Measurements from ENCODE around the gene SENP7.

SENP7 gene

DNA sequence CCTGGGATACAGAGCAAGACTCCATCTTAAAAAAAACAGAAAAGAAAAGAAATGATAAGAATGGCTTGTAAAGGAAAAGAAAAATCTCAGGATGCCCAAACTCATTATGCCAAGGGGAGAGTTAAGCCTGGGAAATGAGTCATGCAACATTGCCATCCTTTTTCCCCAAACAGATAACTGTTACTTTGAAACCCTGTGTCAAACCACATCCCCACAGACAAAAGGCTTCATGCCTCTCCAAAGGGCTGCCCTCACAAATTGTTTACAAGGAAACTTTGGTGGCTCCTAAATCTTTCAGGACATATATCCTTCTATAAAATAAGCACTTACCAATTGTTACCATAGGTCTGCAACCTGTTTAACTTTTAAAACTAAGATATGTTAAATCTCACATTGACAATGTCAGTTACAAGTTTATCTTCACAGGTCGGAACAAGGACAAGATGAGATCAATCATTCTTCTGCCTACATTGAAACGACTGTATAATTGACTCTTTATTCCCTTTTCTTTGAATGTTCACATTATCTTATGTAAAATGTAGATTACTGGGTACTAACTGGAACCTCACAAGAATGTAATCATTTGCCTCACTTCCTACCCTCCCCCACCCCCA is 18.6 kb upstream of the SENP7 start:
- no peaks in the 10 kb centered on the region for H3K4me1 ChIP-seq (ENCODE audit: low read depth, poor library complexity, severe bottlenecking)
- no peak overlapping the region for H3K4me3 ChIP-seq (IDR thresholded peaks at IDR 0.05; ENCODE audit: insufficient read depth, low read depth, low read length)
- no peak overlapping the region for H3K4me2 ChIP-seq
- no peak overlapping the region for H2AFZ ChIP-seq (ENCODE audit: low read depth)
- H3K27me3 ChIP-seq (ENCODE audit: insufficient read depth, low read depth): no peaks in the 10 kb centered on the region
- H3K36me3 ChIP-seq (ENCODE audit: insufficient read depth): no peaks in the 10 kb centered on the region
- TF ChIP-seq, protein P1, sequence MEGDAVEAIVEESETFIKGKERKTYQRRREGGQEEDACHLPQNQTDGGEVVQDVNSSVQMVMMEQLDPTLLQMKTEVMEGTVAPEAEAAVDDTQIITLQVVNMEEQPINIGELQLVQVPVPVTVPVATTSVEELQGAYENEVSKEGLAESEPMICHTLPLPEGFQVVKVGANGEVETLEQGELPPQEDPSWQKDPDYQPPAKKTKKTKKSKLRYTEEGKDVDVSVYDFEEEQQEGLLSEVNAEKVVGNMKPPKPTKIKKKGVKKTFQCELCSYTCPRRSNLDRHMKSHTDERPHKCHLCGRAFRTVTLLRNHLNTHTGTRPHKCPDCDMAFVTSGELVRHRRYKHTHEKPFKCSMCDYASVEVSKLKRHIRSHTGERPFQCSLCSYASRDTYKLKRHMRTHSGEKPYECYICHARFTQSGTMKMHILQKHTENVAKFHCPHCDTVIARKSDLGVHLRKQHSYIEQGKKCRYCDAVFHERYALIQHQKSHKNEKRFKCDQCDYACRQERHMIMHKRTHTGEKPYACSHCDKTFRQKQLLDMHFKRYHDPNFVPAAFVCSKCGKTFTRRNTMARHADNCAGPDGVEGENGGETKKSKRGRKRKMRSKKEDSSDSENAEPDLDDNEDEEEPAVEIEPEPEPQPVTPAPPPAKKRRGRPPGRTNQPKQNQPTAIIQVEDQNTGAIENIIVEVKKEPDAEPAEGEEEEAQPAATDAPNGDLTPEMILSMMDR (conservative IDR thresholded peaks at IDR 0.05; ENCODE audit: low read depth, low read length): no peak
- no peaks in the 10 kb centered on the region for H3K79me2 ChIP-seq (ENCODE audit: insufficient read depth, low read depth)
- no peak overlapping the region for H3K27ac ChIP-seq
- H4K20me1 ChIP-seq (ENCODE audit: insufficient read depth): no peaks in the 10 kb centered on the region
- no peak overlapping the region for H3K9ac ChIP-seq

DNA sequence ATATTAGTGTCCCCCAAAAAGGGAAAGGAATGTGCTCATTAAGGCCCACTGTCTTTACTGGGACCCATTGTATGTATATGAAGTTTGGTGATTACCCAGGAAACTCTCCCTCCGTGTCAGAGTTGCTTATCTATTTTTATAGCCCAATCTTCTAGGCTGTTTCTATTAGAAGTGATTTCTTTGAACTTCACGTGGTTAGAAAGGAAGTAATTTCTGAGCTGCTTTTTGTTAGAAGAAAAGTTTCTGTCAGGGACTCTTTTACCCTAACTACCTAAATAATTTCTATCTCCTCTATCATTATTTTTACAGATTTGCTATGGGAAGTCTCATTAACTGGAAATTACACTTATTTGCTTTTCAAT is 17.7 kb upstream of the SENP7 start:
- Histone ChIP-seq H3K4me1 (ENCODE audit: low read depth, poor library complexity, severe bottlenecking) (no peaks in the 10 kb centered on the region), H3K9ac (no peak overlapping the region)
- TF ChIP-seq, protein P1 (conservative IDR thresholded peaks at IDR 0.05; ENCODE audit: low read depth, low read length): no peak

DNA sequence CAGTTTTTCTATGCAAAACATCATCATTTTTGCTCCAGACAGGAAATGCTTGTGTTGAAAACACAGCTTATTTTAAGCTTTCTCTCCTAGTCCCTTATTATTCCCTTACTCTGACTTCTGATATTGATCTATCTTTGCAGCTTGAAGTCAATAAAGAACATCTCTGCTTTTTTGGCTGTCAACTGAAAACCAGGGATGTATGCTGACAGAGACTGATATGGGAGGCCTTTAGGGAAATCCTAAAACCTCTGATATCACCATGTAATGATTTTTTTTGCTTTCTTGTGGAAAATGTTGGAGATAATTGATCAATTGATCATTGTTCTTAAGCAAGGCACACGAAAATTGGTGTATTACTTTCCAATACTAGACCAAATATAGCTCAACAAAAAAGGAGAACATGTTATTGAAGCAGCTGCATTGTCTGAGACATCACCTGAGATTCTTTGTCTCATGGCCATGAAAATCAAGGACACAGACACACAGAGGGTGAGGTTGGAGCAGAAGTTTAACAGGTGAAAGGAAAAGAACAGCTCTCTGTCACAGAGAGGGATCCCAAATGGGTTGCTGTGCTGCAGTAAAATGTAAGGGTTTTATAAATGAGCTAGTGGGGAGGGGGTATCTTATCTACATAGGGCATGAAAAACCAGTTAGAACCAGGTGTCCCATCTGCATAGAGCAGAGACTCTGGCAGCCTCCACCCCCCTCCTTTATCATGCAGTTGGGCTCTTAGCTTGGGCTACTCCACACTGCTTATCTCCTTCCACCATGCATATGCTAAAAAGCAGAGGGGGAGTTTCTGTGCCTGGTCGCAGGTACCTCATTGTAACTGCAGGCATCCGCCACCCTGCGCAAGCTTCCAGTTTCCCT is 17.0 kb upstream of the SENP7 start:
- H3K9ac ChIP-seq: no peak overlapping the region
- TF ChIP-seq, protein P1 (conservative IDR thresholded peaks at IDR 0.05; ENCODE audit: low read depth, low read length): no peak
- H3K4me3 ChIP-seq (IDR thresholded peaks at IDR 0.05; ENCODE audit: insufficient read depth, low read depth, low read length): no peak overlapping the region
- no peak overlapping the region for H3K27ac ChIP-seq
- no peaks in the 10 kb centered on the region for H3K79me2 ChIP-seq (ENCODE audit: insufficient read depth, low read depth)
- no peaks in the 10 kb centered on the region for H4K20me1 ChIP-seq (ENCODE audit: insufficient read depth)
- H3K4me2 ChIP-seq: no peak overlapping the region
- H3K36me3 ChIP-seq (ENCODE audit: insufficient read depth): no peaks in the 10 kb centered on the region
- H2AFZ ChIP-seq (ENCODE audit: low read depth): no peak overlapping the region
- H3K4me1 ChIP-seq (ENCODE audit: low read depth, poor library complexity, severe bottlenecking): no peaks in the 10 kb centered on the region
- H3K27me3 ChIP-seq (ENCODE audit: insufficient read depth, low read depth): no peaks in the 10 kb centered on the region

More for the DNA sequence above, 17.7 kb upstream of the SENP7 start:
- no peaks in the 10 kb centered on the region for H3K36me3 ChIP-seq (ENCODE audit: insufficient read depth)
- no peak overlapping the region for H2AFZ ChIP-seq (ENCODE audit: low read depth)
- H3K4me2 ChIP-seq: no peak overlapping the region
- no peaks in the 10 kb centered on the region for H3K79me2 ChIP-seq (ENCODE audit: insufficient read depth, low read depth)
- H3K4me3 ChIP-seq (IDR thresholded peaks at IDR 0.05; ENCODE audit: insufficient read depth, low read depth, low read length): no peak overlapping the region
- H4K20me1 ChIP-seq (ENCODE audit: insufficient read depth): no peaks in the 10 kb centered on the region
- H3K27ac ChIP-seq: no peak overlapping the region
- no peaks in the 10 kb centered on the region for H3K27me3 ChIP-seq (ENCODE audit: insufficient read depth, low read depth)

DNA sequence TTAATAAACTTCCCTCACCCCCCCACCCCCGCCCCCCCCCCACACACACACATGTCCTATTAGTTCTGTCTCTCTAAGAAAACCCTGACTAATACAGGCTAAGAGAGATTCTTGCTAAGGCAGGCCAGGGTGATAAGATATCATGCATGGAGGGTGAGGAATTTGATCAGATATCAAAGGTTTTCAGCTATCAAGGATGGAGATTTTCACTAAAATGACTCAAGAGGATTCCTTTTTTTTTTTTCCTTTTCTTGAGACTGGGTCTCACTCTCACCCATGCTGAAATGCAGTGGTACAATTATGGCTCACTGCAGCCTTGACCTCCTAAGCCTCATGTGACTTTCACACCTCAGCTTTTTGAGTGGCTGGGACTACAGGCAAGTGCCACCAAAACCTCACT is 14.9 kb upstream of the SENP7 start:
- no peak overlapping the region for H3K4me3 ChIP-seq (IDR thresholded peaks at IDR 0.05; ENCODE audit: insufficient read depth, low read depth, low read length)
- H3K79me2 ChIP-seq (ENCODE audit: insufficient read depth, low read depth): no peaks in the 10 kb centered on the region
- no peak overlapping the region for H3K4me2 ChIP-seq
- no peaks in the 10 kb centered on the region for H3K4me1 ChIP-seq (ENCODE audit: low read depth, poor library complexity, severe bottlenecking)
- no peaks in the 10 kb centered on the region for H3K27me3 ChIP-seq (ENCODE audit: insufficient read depth, low read depth)
- H4K20me1 ChIP-seq (ENCODE audit: insufficient read depth): no peaks in the 10 kb centered on the region
- H2AFZ ChIP-seq (ENCODE audit: low read depth): no peak overlapping the region
- TF ChIP-seq, protein P1 (conservative IDR thresholded peaks at IDR 0.05; ENCODE audit: low read depth, low read length): no peak
- H3K27ac ChIP-seq: no peak overlapping the region
- H3K9ac ChIP-seq: no peak overlapping the region
- no peaks in the 10 kb centered on the region for H3K36me3 ChIP-seq (ENCODE audit: insufficient read depth)

Measured in KMS-11 (cell line).